GM23338 (cell line): ENCODE measurements around the gene ARHGEF40. TPM values are rescaled to one million over a fixed set of nuclear protein-coding genes. Genes with fewer than 3 reads are reported as not detected.

Experiments
- ATAC-seq: fragments of 200-7000 bp; cut with Tn5 transposase; 3 replicates; pipeline ENCODE4 v1.9.1; 2020
- DNase-seq: peaks from one replicate; pipeline ENCODE4 v3.0.0-alpha.2; 2015; ENCODE audit warnings: low spot score
- H2AFZ ChIP-seq: fragments of 200-600 bp; sonication (generic); 2 replicates; pipeline ENCODE4 v1.8.0; 2016; ENCODE audit warnings: antibody characterized with exemption, mild to moderate bottlenecking, moderate library complexity
- H3F3A ChIP-seq: fragments of 200-600 bp; sonication (generic); replicated peaks from 2 replicates; pipeline ENCODE4 v1.8.0; 2017; ENCODE audit warnings: antibody characterized with exemption, mixed run types, low read depth
- H3K27ac ChIP-seq: fragments of 200-600 bp; sonication (generic); 2 replicates; pipeline ENCODE4 v1.6.1; 2016; ENCODE audit warnings: low read depth
- H3K27me3 ChIP-seq: fragments of 200-600 bp; sonication (generic); 2 replicates; pipeline ENCODE4 v1.8.0; 2016; ENCODE audit warnings: mild to moderate bottlenecking, mixed run types, moderate library complexity; ENCODE audit not compliant: insufficient read depth
- H3K36me3 ChIP-seq: fragments of 200-600 bp; sonication (generic); 2 replicates; pipeline ENCODE4 v1.8.0; 2016; ENCODE audit warnings: mild to moderate bottlenecking; ENCODE audit not compliant: insufficient read depth
- H3K4me1 ChIP-seq: fragments of 200-600 bp; sonication (generic); 2 replicates; pipeline ENCODE4 v1.8.0; 2016; ENCODE audit warnings: mild to moderate bottlenecking, moderate library complexity; ENCODE audit not compliant: insufficient read depth
- H3K4me2 ChIP-seq: fragments of 200-600 bp; sonication (generic); 2 replicates; pipeline ENCODE4 v1.7.1; 2017; ENCODE audit warnings: mixed run types
- H3K4me3 ChIP-seq: fragments of 200-600 bp; sonication (generic); 2 replicates; pipeline ENCODE4 v1.6.1; 2016; ENCODE audit warnings: mixed run types
- H3K79me2 ChIP-seq: fragments of 200-600 bp; sonication (generic); replicated peaks from 2 replicates; pipeline ENCODE4 v1.8.0; 2017; ENCODE audit warnings: mild to moderate bottlenecking; ENCODE audit not compliant: insufficient read depth
- H3K9me2 ChIP-seq: fragments of 200-600 bp; sonication (generic); 2 replicates; pipeline ENCODE4 v1.8.0; 2017; ENCODE audit not compliant: insufficient read depth
- H4K20me1 ChIP-seq: fragments of 200-600 bp; sonication (generic); replicated peaks from 2 replicates; pipeline ENCODE4 v1.8.0; 2017; ENCODE audit warnings: mild to moderate bottlenecking; ENCODE audit not compliant: insufficient read depth
- H3K27ac Mint-ChIP-seq: 2 replicates; pipeline ENCODE4 v1.8.0; 2020; ENCODE audit warnings: inconsistent platforms, mild to moderate bottlenecking, moderate library complexity, mixed read lengths
- H3K27me3 Mint-ChIP-seq: 3 replicates; pipeline ENCODE4 v1.8.0; 2022; ENCODE audit warnings: low read depth, mild to moderate bottlenecking, moderate library complexity, mixed read lengths, inconsistent platforms; ENCODE audit not compliant: insufficient read depth, poor library complexity
- H3K36me3 Mint-ChIP-seq: 3 replicates; pipeline ENCODE4 v1.8.0; 2021; ENCODE audit warnings: low read depth, mild to moderate bottlenecking, inconsistent platforms, moderate library complexity, mixed read lengths
- H3K4me1 Mint-ChIP-seq: 3 replicates; pipeline ENCODE4 v1.8.0; 2020; ENCODE audit warnings: mild to moderate bottlenecking, inconsistent platforms, mixed read lengths
- H3K4me3 Mint-ChIP-seq: 3 replicates; pipeline ENCODE4 v1.8.0; 2021; ENCODE audit warnings: moderate library complexity, mild to moderate bottlenecking, inconsistent platforms, mixed read lengths
- H3K9me3 Mint-ChIP-seq: 3 replicates; pipeline ENCODE4 v1.8.0; 2020; ENCODE audit warnings: moderate library complexity, mild to moderate bottlenecking, inconsistent platforms, mixed read lengths
- CREB1 ChIP-seq: fragments of 250-450 bp; sonication (Bioruptor Pico); IDR thresholded peaks from 2 replicates; pipeline ENCODE4 v1.5.0; 2020; ENCODE audit warnings: low read depth, mild to moderate bottlenecking, moderate library complexity
- EZH2 ChIP-seq: fragments of 200-600 bp; sonication (generic); IDR thresholded peaks from one replicate; pipeline ENCODE4 v1.8.0; 2017; ENCODE audit warnings: antibody characterized with exemption, mild to moderate bottlenecking, low read depth; ENCODE audit not compliant: unreplicated experiment
- JUNB ChIP-seq: IDR thresholded peaks from one replicate; pipeline ENCODE4 v1.6.1; 2016; ENCODE audit warnings: antibody characterized with exemption; ENCODE audit not compliant: unreplicated experiment
- STAT1 ChIP-seq: IDR thresholded peaks from one replicate; pipeline ENCODE4 v1.6.1; 2016; ENCODE audit warnings: antibody characterized with exemption; ENCODE audit not compliant: unreplicated experiment
- ZNF114 ChIP-seq: fragments of 250-450 bp; sonication (Bioruptor Pico); IDR thresholded peaks from 2 replicates; pipeline ENCODE4 v1.5.0; 2020; ENCODE audit warnings: mild to moderate bottlenecking, moderate library complexity
- ZNF331 ChIP-seq: fragments of 250-450 bp; sonication (Bioruptor Pico); IDR thresholded peaks from 2 replicates; pipeline ENCODE4 v1.5.0; 2020; ENCODE audit warnings: low read depth, mild to moderate bottlenecking, moderate library complexity
- polyA plus RNA-seq: library from polyadenylated mRNA; unstranded; fragments of >200 nt; fragmentation: Nextera tagmentation; extraction: Ambion mirVana; gene quantifications from 2 replicates; pipeline ENCODE4 v1.2.1, GENCODE V29; 2016
- total RNA-seq: library from RNA; depleted of rRNA; stranded (reverse); fragments of >200 nt; shearing (Covaris generic); gene quantifications from 2 replicates; pipeline ENCODE4 v1.2.3, GENCODE V29; 2014
- TF ChIP-seq, protein P1 (sequence below): IDR thresholded peaks from 2 replicates; pipeline ENCODE4 v1.6.1; 2016; ENCODE audit warnings: antibody characterized with exemption
- TF ChIP-seq, protein P2 (sequence below), 2 experiments: fragments of 200-600 bp in 1 of 2; sonication (generic) in 1 of 2; conservative IDR thresholded peaks; 2 replicates each; pipeline versions ENCODE4 v1.5.1 to v1.6.1; 2016 to 2017; ENCODE audit warnings: antibody characterized with exemption in 2 of 2, low read depth in 2 of 2, mild to moderate bottlenecking in 2 of 2, moderate library complexity in 1 of 2

The ARHGEF40 gene
- total and polyA plus RNA-seq, 2 experiments from 2014 or later = 17.7 to 44.6 TPM

DNA sequence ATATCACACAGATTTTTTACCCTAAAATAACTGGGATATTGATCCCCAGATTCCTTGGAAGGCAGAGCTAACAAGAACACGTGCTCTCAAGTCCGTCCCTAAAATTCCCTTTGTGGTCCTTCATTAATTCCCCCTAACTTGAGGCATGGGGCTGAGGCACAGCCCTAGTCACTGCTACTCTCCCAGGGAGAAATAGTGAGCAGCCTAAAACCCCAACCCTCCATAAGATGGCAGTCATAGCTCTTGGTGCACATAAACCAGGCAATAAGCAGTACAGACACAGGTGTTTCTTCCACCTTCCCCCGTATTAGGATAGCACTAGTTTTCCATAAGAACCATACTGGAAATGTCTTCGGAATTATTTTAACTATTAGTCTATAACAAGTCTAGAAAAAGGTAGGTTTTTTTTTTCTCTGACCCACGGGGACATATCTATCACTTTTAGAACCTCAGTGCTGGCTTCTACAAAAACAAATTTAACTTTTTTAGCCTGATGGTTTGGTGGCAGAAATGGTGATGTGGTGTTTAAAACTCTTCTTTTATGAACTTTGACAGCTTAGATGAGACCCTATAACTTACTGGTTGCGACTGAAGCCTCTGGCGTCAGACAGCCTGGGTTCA, 3.1 kb upstream of the ARHGEF40 start:
- Mint-ChIP-seq H3K9me3 (no peaks in the 10 kb centered on the region), H3K4me3 (no peak overlapping the region), H3K27me3 (peaks cover 22% of the 10 kb centered on the region), H3K27ac (no peak overlapping the region), H3K36me3 (peaks cover 3% of the 10 kb centered on the region; the same call in 2 of the 3 replicates), H3K4me1 (peaks cover 25% of the 10 kb centered on the region)
- Histone ChIP-seq H4K20me1 (no peaks in the 10 kb centered on the region; the same call in 1 of the 2 replicates), H2AFZ (no peak overlapping the region), H3K27me3 (peaks cover 27% of the 10 kb centered on the region), H3K79me2 (no peaks in the 10 kb centered on the region), H3K27ac (no peak overlapping the region), H3K9me2 (no peaks in the 10 kb centered on the region), H3K4me3 (no peak overlapping the region), H3K36me3 (no peaks in the 10 kb centered on the region), H3K4me1 (peaks cover 4% of the 10 kb centered on the region), H3K4me2 (no peak overlapping the region), H3F3A (peaks cover 17% of the 10 kb centered on the region)
- TF ChIP-seq STAT1 (no peak), JUNB (no peak), ZNF114 (CRISPR knock-in tag) (no peak), ZNF331 (CRISPR knock-in tag) (no peak)
- TF ChIP-seq, protein P1, sequence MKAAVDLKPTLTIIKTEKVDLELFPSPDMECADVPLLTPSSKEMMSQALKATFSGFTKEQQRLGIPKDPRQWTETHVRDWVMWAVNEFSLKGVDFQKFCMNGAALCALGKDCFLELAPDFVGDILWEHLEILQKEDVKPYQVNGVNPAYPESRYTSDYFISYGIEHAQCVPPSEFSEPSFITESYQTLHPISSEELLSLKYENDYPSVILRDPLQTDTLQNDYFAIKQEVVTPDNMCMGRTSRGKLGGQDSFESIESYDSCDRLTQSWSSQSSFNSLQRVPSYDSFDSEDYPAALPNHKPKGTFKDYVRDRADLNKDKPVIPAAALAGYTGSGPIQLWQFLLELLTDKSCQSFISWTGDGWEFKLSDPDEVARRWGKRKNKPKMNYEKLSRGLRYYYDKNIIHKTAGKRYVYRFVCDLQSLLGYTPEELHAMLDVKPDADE = no peak
- TF ChIP-seq, protein P2, sequence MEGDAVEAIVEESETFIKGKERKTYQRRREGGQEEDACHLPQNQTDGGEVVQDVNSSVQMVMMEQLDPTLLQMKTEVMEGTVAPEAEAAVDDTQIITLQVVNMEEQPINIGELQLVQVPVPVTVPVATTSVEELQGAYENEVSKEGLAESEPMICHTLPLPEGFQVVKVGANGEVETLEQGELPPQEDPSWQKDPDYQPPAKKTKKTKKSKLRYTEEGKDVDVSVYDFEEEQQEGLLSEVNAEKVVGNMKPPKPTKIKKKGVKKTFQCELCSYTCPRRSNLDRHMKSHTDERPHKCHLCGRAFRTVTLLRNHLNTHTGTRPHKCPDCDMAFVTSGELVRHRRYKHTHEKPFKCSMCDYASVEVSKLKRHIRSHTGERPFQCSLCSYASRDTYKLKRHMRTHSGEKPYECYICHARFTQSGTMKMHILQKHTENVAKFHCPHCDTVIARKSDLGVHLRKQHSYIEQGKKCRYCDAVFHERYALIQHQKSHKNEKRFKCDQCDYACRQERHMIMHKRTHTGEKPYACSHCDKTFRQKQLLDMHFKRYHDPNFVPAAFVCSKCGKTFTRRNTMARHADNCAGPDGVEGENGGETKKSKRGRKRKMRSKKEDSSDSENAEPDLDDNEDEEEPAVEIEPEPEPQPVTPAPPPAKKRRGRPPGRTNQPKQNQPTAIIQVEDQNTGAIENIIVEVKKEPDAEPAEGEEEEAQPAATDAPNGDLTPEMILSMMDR (conservative IDR thresholded peaks at IDR 0.05; ENCODE audit: low read depth in 2 of 2) = peak; percentile 35 to 66
- peak; percentile 49 for DNase-seq
- ATAC-seq = no peak

DNA sequence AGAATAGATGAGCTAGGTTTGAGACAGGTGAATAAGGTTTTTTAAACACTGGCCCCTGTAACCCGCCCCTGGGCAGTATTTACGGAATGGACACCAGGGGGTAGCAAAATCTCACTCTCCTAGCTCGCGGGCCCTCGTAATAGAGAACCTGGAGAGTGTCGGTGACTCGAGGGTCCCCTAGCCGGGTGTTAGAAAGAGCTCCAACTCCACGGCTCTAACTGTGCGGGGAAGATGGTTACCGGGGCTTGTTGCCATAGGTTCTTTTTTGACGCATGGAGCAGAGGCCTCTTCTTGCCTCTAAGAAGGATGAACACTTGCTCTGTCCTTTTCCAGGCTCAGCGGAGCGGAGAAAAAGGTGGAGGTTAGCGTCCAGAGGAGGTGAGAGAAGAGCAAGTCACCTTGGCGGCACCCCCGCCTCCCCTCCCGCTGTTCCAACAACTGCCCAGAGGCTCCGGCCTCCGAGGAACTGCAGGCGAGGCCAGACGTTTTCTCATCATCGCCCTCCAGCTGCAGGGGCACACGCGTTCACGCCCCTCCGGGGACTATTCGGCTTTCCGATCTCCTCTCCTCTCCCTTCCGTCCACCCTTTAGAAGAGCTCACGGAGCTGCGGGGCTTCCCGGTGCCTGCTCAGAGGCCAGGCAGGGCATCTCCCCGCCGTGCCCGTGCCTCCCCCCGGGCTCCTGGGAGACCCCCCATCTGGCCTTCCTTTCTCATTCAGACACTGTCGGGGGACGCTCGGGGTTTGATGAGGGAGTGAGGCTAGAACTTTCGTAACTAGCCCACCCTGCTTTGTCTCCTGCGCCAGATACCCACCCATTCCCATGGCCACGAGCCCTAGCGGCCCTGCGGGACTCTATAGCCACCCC, 1.4 kb upstream of the ARHGEF40 start:
- DNase-seq (peak; percentile 88), ATAC-seq (peak; percentile 9)
- peak overlapping the region; percentile 96 for H2AFZ ChIP-seq
- H3K4me2 ChIP-seq = peak overlapping the region; percentile 98
- H3K9me2 ChIP-seq = no peaks in the 10 kb centered on the region
- H3K4me1 Mint-ChIP-seq = peaks cover 34% of the 10 kb centered on the region
- H3K4me3 Mint-ChIP-seq = peak overlapping the region; percentile 80
- peaks cover 13% of the 10 kb centered on the region for H3K4me1 ChIP-seq
- H3F3A ChIP-seq = peaks cover 17% of the 10 kb centered on the region
- no peak overlapping the region for H3K27ac ChIP-seq
- TF ChIP-seq EZH2 = peak; percentile 9
- TF ChIP-seq CREB1 = no peak
- TF ChIP-seq, protein P2 (conservative IDR thresholded peaks at IDR 0.05; ENCODE audit: low read depth in 2 of 2) = peak; percentile 66 to 77
- H3K36me3 Mint-ChIP-seq = peaks cover 19% of the 10 kb centered on the region
- H3K4me3 ChIP-seq = peak overlapping the region; percentile 95
- peaks cover 6% of the 10 kb centered on the region for H3K79me2 ChIP-seq
- no peak overlapping the region for H3K27ac Mint-ChIP-seq
- H3K9me3 Mint-ChIP-seq = no peaks in the 10 kb centered on the region; the same call in 2 of the 3 replicates
- no peaks in the 10 kb centered on the region; the same call in 1 of the 2 replicates for H4K20me1 ChIP-seq
- peaks cover 27% of the 10 kb centered on the region for H3K27me3 ChIP-seq
- H3K27me3 Mint-ChIP-seq = peaks cover 23% of the 10 kb centered on the region
- H3K36me3 ChIP-seq = peaks cover 4% of the 10 kb centered on the region; the same call in 1 of the 2 replicates
